Ishikawa (cell line): Measurements from ENCODE around the gene PARD3.

Experiments used
- CEBPB ChIP-seq: IDR thresholded peaks from 2 replicates; pipeline ENCODE4 v1.6.1; 2012
- FOXM1 ChIP-seq: IDR thresholded peaks from 2 replicates; pipeline ENCODE4 v1.6.1; 2012; ENCODE audit warnings: low read depth, borderline replicate concordance
- REST ChIP-seq: IDR thresholded peaks from 2 replicates; pipeline ENCODE4 v1.6.1; 2012; ENCODE audit warnings: low read depth, mild to moderate bottlenecking
- TCF12 ChIP-seq: IDR thresholded peaks from 2 replicates; pipeline ENCODE4 v1.6.1; 2012; ENCODE audit warnings: low read depth

GRCh38 chr10:34674176-34674575 lies 140.9 kb downstream of the PARD3 start:
- TF ChIP-seq REST (no peak), FOXM1 (no peak), CEBPB (no peak), TCF12 (no peak)
